NOMO-1 treated with DMSO at 0.1 percent for 48 hours (cell line): ENCODE measurements around the gene LMO4.
A peak's percentile ranks its signal among the peaks of the same experiment; 100 is the strongest.

Source experiments
- DNase-seq: peaks from one replicate; lab custom pipeline; 2025; ENCODE audit not compliant: unreplicated experiment; lab: John Stamatoyannopoulos, UW

LMO4 gene

GRCh38 chr1:87356591-87356990, 27.9 kb downstream of the LMO4 start:
- DNase-seq, result no peak

GRCh38 chr1:87358219-87358618, 29.5 kb downstream of the LMO4 start:
- DNase-seq, result peak; percentile 20

- DNase-seq, result no peak
These were observed 30.9 kb downstream of the LMO4 start for GRCh38 chr1:87359586-87359985.

GRCh38 chr1:87362063-87362833, 33.6 kb downstream of the LMO4 start:
- DNase-seq, result no peak

GRCh38 chr1:87362834-87363426, 34.2 kb downstream of the LMO4 start:
- DNase-seq, result no peak

- DNase-seq, result no peak
These were observed 38.9 kb downstream of the LMO4 start for GRCh38 chr1:87367549-87367948.

- DNase-seq, result no peak
These were observed 40.2 kb downstream of the LMO4 start for GRCh38 chr1:87368907-87369306.

GRCh38 chr1:87369736-87370478, 41.2 kb downstream of the LMO4 start:
- no peak for DNase-seq

GRCh38 chr1:87370544-87370943, 41.9 kb downstream of the LMO4 start:
- DNase-seq, result no peak

GRCh38 chr1:87379306-87379705, 50.6 kb downstream of the LMO4 start:
- no peak for DNase-seq

- no peak for DNase-seq
These were observed 57.6 kb downstream of the LMO4 start for GRCh38 chr1:87386217-87386790.

GRCh38 chr1:87388411-87388810, 59.7 kb downstream of the LMO4 start:
- no peak for DNase-seq

- DNase-seq, result no peak
These were observed 60.3 kb downstream of the LMO4 start for GRCh38 chr1:87389011-87389410.

GRCh38 chr1:87389546-87389945, 60.9 kb downstream of the LMO4 start:
- no peak for DNase-seq

- no peak for DNase-seq
These were observed 63.8 kb downstream of the LMO4 start for GRCh38 chr1:87392248-87393192.

GRCh38 chr1:87393445-87394085, 64.9 kb downstream of the LMO4 start:
- DNase-seq, result no peak

- DNase-seq, result no peak
These were observed 65.8 kb downstream of the LMO4 start for GRCh38 chr1:87394513-87394912.

GRCh38 chr1:87394982-87395381, 66.3 kb downstream of the LMO4 start:
- no peak for DNase-seq
